K562 (cell line): ENCODE measurements around the gene DENND1A. TPM values are rescaled to one million over a fixed set of nuclear protein-coding genes. Genes with fewer than 3 reads are reported as not detected.

ENCODE experiments used
- ATF2 ChIP-seq: sonication (generic); formaldehyde crosslinking; IDR thresholded peaks from 2 replicates; pipeline ENCODE4 v1.8.1; 2022; ENCODE audit warnings: missing genetic modification reagents
- CREM ChIP-seq: IDR thresholded peaks from 2 replicates; pipeline ENCODE4 v1.6.1; 2014; ENCODE audit warnings: antibody characterized with exemption, low read depth
- ELF1 ChIP-seq: fragments of 200-800 bp; sonication (Bioruptor generic); IDR thresholded peaks from 2 replicates; pipeline ENCODE4 v1.6.1; 2016; ENCODE audit warnings: missing genetic modification characterization, missing compliant biosample characterization
- GATAD2A ChIP-seq: fragments of 450-650 bp; IDR thresholded peaks from 2 replicates; pipeline ENCODE4 v1.6.1; 2017
- HDGF ChIP-seq: fragments of 450-650 bp; IDR thresholded peaks from 2 replicates; pipeline ENCODE4 v1.6.1; 2016
- KDM5B ChIP-seq: fragments of 200-600 bp; sonication (generic); IDR thresholded peaks from 2 replicates; pipeline ENCODE4 v1.6.1; 2012; ENCODE audit warnings: low read depth, mild to moderate bottlenecking, moderate library complexity, low read length, control low read depth, inconsistent platforms; ENCODE audit not compliant: insufficient replicate concordance
- KLF6 ChIP-seq: fragments of 250-450 bp; sonication (Bioruptor Pico); IDR thresholded peaks from 2 replicates; pipeline ENCODE4 v1.4.0; 2020; ENCODE audit warnings: mild to moderate bottlenecking, moderate library complexity, borderline replicate concordance
- NRF1 ChIP-seq, 2 experiments: fragments of 450-650 bp; IDR thresholded peaks in 1 of 2; conservative IDR thresholded peaks in 1 of 2; 2 replicates each; pipeline ENCODE4 v1.6.1; 2014; ENCODE audit warnings: mild to moderate bottlenecking in 2 of 2
- RBM15 ChIP-seq: fragments of 200-400 bp; formaldehyde crosslinking; IDR thresholded peaks from 2 replicates; pipeline ENCODE4 v1.6.1; 2018; ENCODE audit warnings: mild to moderate bottlenecking, low read length, moderate library complexity; ENCODE audit not compliant: insufficient read depth
- RBM22 ChIP-seq: fragments of 200-400 bp; formaldehyde crosslinking; IDR thresholded peaks from 2 replicates; pipeline ENCODE4 v1.6.1; 2018; ENCODE audit warnings: low read length, low read depth; ENCODE audit not compliant: poor library complexity, severe bottlenecking
- RCOR1 ChIP-seq, 2 experiments: IDR thresholded peaks; 2 replicates each; pipeline ENCODE4 v1.6.1; 2012; ENCODE audit warnings: low read depth in 2 of 2, low read length in 2 of 2, borderline replicate concordance in 1 of 2, improper control_type of control experiment in 1 of 2
- RERE ChIP-seq: sonication (generic); formaldehyde crosslinking; IDR thresholded peaks from 2 replicates; pipeline ENCODE4 v1.8.0; 2023; ENCODE audit warnings: missing genetic modification reagents, mild to moderate bottlenecking, borderline replicate concordance
- SIN3A ChIP-seq, 2 experiments: fragments of 150-350 bp in 1 of 2; IDR thresholded peaks; 2 replicates each; pipeline ENCODE4 v1.6.1; 2011 to 2016; ENCODE audit warnings: borderline replicate concordance in 2 of 2, low read depth in 2 of 2, low read length in 2 of 2, mild to moderate bottlenecking in 2 of 2, moderate library complexity in 2 of 2; ENCODE audit not compliant: control insufficient read depth in 1 of 2
- SMARCA4 ChIP-seq: fragments of 450-650 bp; IDR thresholded peaks from 2 replicates; pipeline ENCODE4 v1.6.1; 2016
- SPI1 ChIP-seq: IDR thresholded peaks from 2 replicates; pipeline ENCODE4 v1.6.1; 2011; ENCODE audit warnings: low read depth, low read length, control low read depth, borderline replicate concordance
- ZBTB11 ChIP-seq, 3 experiments: fragments of 200-800 bp in 1 of 3; fragments of 250-450 bp in 1 of 3; fragments of 450-650 bp in 1 of 3; sonication (Bioruptor Pico) in 1 of 3; sonication (Bioruptor generic) in 1 of 3; formaldehyde crosslinking in 1 of 3; IDR thresholded peaks; 2 replicates each; pipeline versions ENCODE4 v1.6.1 to v1.8.0; 2016 to 2022; ENCODE audit warnings: mild to moderate bottlenecking in 2 of 3, missing genetic modification characterization in 2 of 3, missing compliant biosample characterization in 1 of 3, moderate library complexity in 1 of 3
- polyA plus RNA-seq, 8 experiments: library from polyadenylated mRNA; depleted of rRNA in 4 of 8; stranded (reverse) in 5 of 8; unstranded in 3 of 8; fragments of >200 nt; fragmentation: Nextera tagmentation in 2 of 8; fragmentation: Illumina TruSeq in 1 of 8; extraction: Ambion mirVana in 2 of 8; extraction: Trizol in 1 of 8; gene quantifications; 2 replicates each; pipeline versions ENCODE4 v1.2.1 to v1.2.3, GENCODE V29; 2011 to 2014; ENCODE audit warnings: inconsistent platforms in 1 of 8, missing spikeins in 1 of 8
- total RNA-seq, 7 experiments: library from RNA; depleted of rRNA in 6 of 7; stranded (reverse); fragments of >200 nt in 6 of 7; fragmentation: Illumina TruSeq in 2 of 7; extraction: Trizol in 2 of 7; gene quantifications; 2 replicates each; pipeline versions ENCODE4 v1.2.1 to v1.2.3, GENCODE V29; 2011 to 2021; ENCODE audit warnings: low replicate concordance in 1 of 7

The DENND1A gene
- total and polyA plus RNA-seq, 9 of the 15 experiments (the other 6 are each of a cell fraction or from before 2014, with no cell fraction given) = 7.6 to 29.5 (median 15.7) TPM

GRCh38 chr9:123343443-123344191, 586.3 kb downstream of the DENND1A start (continued):
- TF ChIP-seq RCOR1 (IDR thresholded peaks at IDR 0.05; ENCODE audit: borderline replicate concordance in 1 of 2, low read depth in 2 of 2, low read length in 2 of 2) (0 out of 4 replicates have a peak, but pooled peaks of 1 of the 2 experiments have one; percentile 37), SIN3A (IDR thresholded peaks at IDR 0.05; ENCODE audit: borderline replicate concordance in 2 of 2, control insufficient read depth in 1 of 2, low read depth in 2 of 2, low read length in 2 of 2) (no peak), SMARCA4 (peak; percentile 64; the same call in 1 of the 2 replicates), RBM15 (no peak), SPI1 (peak; percentile 80), KDM5B (peak; percentile 63), ZBTB11 (CRISPR knock-in tag; IDR thresholded peaks at IDR 0.05) (peak in 1 of 3 experiments; percentile 45; a peak in 1 of 6 replicates), RBM22 (no peak), ATF2 (no peak), RERE (CRISPR knock-in tag) (no peak), CREM (peak; percentile 48), GATAD2A (0 out of 2 replicates have a peak, but pooled peaks have one; percentile 39), ELF1 (no peak), NRF1 (conservative IDR thresholded peaks at IDR 0.05 in 1 of 2, IDR thresholded peaks at IDR 0.05 in 1 of 2) (peak; percentile 75 to 78), KLF6 (CRISPR knock-in tag) (peak; percentile 33; the same call in 1 of the 2 replicates), HDGF (0 out of 2 replicates have a peak, but pooled peaks have one; percentile 30)
